HEK293 (cell line): ENCODE data around the gene ARHGAP42.
A peak's percentile ranks its signal among the peaks of the same experiment; 100 is the strongest.
"Not testable (repeated sequence)": the region's sequence is repeated elsewhere in the genome, so short reads cannot be mapped to it uniquely, and the experiment has no call there.

ENCODE experiments used
- CTCF ChIA-PET: fragments of 350-600 bp; formaldehyde crosslinking; extraction: SDS; loops from one replicate; lab custom pipeline; 2021; ENCODE audit warnings: antibody characterized with exemption; lab: Yijun Ruan, JAX
- POLR2A ChIA-PET: fragments of 300-600 bp; formaldehyde crosslinking; extraction: SDS; loops from one replicate; lab custom pipeline; 2020; ENCODE audit warnings: antibody characterized with exemption, inconsistent platforms; lab: Yijun Ruan, JAX
- H3K27ac ChIP-seq: fragments of 200-500 bp; sonication (Bioruptor generic); 2 replicates; pipeline ENCODE4 v1.5.1; 2014; ENCODE audit warnings: low read depth, low read length, control low read depth, inconsistent platforms; ENCODE audit errors: extremely low read depth
- H3K36me3 ChIP-seq, 2 experiments: fragments of 200-500 bp in 1 of 2; sonication (Bioruptor generic) in 1 of 2; 1 replicate in 1 of 2; 2 replicates in 1 of 2; pipeline ENCODE4 v1.5.1; 2014 to 2017; ENCODE audit warnings: inconsistent platforms in 2 of 2, low read length in 2 of 2; ENCODE audit not compliant: control insufficient read depth in 2 of 2, insufficient read depth in 1 of 2
- H3K4me1 ChIP-seq: fragments of 200-500 bp; sonication (Bioruptor generic); 2 replicates; pipeline ENCODE4 v1.5.1; 2014; ENCODE audit warnings: mild to moderate bottlenecking, low read length, inconsistent platforms; ENCODE audit not compliant: control insufficient read depth, insufficient read depth
- H3K4me3 ChIP-seq: 2 replicates; pipeline ENCODE4 v1.5.1; 2011; ENCODE audit warnings: low read depth, mild to moderate bottlenecking, control low read depth, low read length, moderate library complexity
- H3K9me3 ChIP-seq: fragments of 200-500 bp; sonication (Bioruptor generic); 2 replicates; pipeline ENCODE4 v1.5.1; 2014; ENCODE audit warnings: low read depth, low read length, inconsistent platforms; ENCODE audit not compliant: control insufficient read depth, insufficient read depth
- BCL11A ChIP-seq: fragments of 450-650 bp; formaldehyde crosslinking; IDR thresholded peaks from 2 replicates; pipeline ENCODE4 v1.5.1; 2016; ENCODE audit warnings: low read depth, missing biosample characterization, missing genetic modification characterization
- GFI1B ChIP-seq: fragments of 450-650 bp; formaldehyde crosslinking; IDR thresholded peaks from 2 replicates; pipeline ENCODE4 v1.5.1; 2016; ENCODE audit warnings: missing biosample characterization, missing genetic modification characterization
- GLIS1 ChIP-seq: fragments of 450-650 bp; formaldehyde crosslinking; IDR thresholded peaks from 2 replicates; pipeline ENCODE4 v1.5.1; 2016; ENCODE audit warnings: missing biosample characterization, missing genetic modification characterization
- HOXC10 ChIP-seq: sonication (generic); formaldehyde crosslinking; IDR thresholded peaks from 2 replicates; pipeline ENCODE4 v1.8.1; 2023; ENCODE audit warnings: mild to moderate bottlenecking, missing genetic modification reagents
- KLF16 ChIP-seq: fragments of 450-650 bp; formaldehyde crosslinking; IDR thresholded peaks from 2 replicates; pipeline ENCODE4 v1.5.1; 2017; ENCODE audit warnings: missing biosample characterization, missing genetic modification characterization
- PRDM1 ChIP-seq: fragments of 450-650 bp; formaldehyde crosslinking; IDR thresholded peaks from 2 replicates; pipeline ENCODE4; 2016; ENCODE audit warnings: missing biosample characterization, missing genetic modification characterization
- SCRT1 ChIP-seq: fragments of 450-650 bp; formaldehyde crosslinking; IDR thresholded peaks from 2 replicates; pipeline ENCODE4 v1.5.1; 2016; ENCODE audit warnings: missing biosample characterization, missing genetic modification characterization, borderline replicate concordance
- SCRT2 ChIP-seq: fragments of 450-650 bp; formaldehyde crosslinking; IDR thresholded peaks from 2 replicates; pipeline ENCODE4 v1.5.1; 2016; ENCODE audit warnings: missing biosample characterization, missing genetic modification characterization
- TSHZ1 ChIP-seq: fragments of 450-650 bp; formaldehyde crosslinking; IDR thresholded peaks from 2 replicates; pipeline ENCODE4 v1.5.1; 2016; ENCODE audit warnings: missing biosample characterization, missing genetic modification characterization, borderline replicate concordance
- ZBTB21 ChIP-seq: fragments of 450-650 bp; formaldehyde crosslinking; IDR thresholded peaks from 2 replicates; pipeline ENCODE4 v1.5.1; 2017; ENCODE audit warnings: missing biosample characterization, missing genetic modification characterization
- ZBTB26 ChIP-seq: fragments of 450-650 bp; formaldehyde crosslinking; optimal IDR thresholded peaks from 2 replicates; pipeline ENCODE3; 2016; ENCODE audit warnings: missing biosample characterization, mild to moderate bottlenecking, missing genetic modification characterization
- ZFP41 ChIP-seq: fragments of 450-650 bp; formaldehyde crosslinking; IDR thresholded peaks from 2 replicates; pipeline ENCODE4 v1.5.1; 2016; ENCODE audit warnings: missing biosample characterization, missing genetic modification characterization, borderline replicate concordance
- ZNF169 ChIP-seq: fragments of 450-650 bp; formaldehyde crosslinking; IDR thresholded peaks from 2 replicates; pipeline ENCODE4 v1.5.1; 2016; ENCODE audit warnings: missing biosample characterization, missing genetic modification characterization
- ZNF18 ChIP-seq: fragments of 450-650 bp; formaldehyde crosslinking; IDR thresholded peaks from 2 replicates; pipeline ENCODE4 v1.5.1; 2016; ENCODE audit warnings: missing biosample characterization, missing genetic modification characterization
- ZNF354C ChIP-seq: fragments of 450-650 bp; formaldehyde crosslinking; IDR thresholded peaks from 2 replicates; pipeline ENCODE4 v1.5.1; 2016; ENCODE audit warnings: missing biosample characterization, missing genetic modification characterization, low read depth, borderline replicate concordance
- ZNF501 ChIP-seq: fragments of 450-650 bp; formaldehyde crosslinking; IDR thresholded peaks from 2 replicates; pipeline ENCODE4 v1.5.1; 2016; ENCODE audit warnings: missing biosample characterization, missing genetic modification characterization
- ZNF560 ChIP-seq: fragments of 450-650 bp; formaldehyde crosslinking; IDR thresholded peaks from 2 replicates; pipeline ENCODE4 v1.5.1; 2017; ENCODE audit warnings: missing biosample characterization, missing genetic modification characterization, borderline replicate concordance
- ZNF791 ChIP-seq: fragments of 450-650 bp; formaldehyde crosslinking; IDR thresholded peaks from 2 replicates; pipeline ENCODE4 v1.5.1; 2016; ENCODE audit warnings: missing biosample characterization, missing genetic modification characterization
- ZSCAN23 ChIP-seq: fragments of 450-650 bp; formaldehyde crosslinking; IDR thresholded peaks from 2 replicates; pipeline ENCODE4 v1.5.1; 2016; ENCODE audit warnings: missing biosample characterization, missing genetic modification characterization
- ZSCAN30 ChIP-seq: fragments of 450-650 bp; IDR thresholded peaks from 2 replicates; pipeline ENCODE4 v1.5.1; 2018; ENCODE audit warnings: missing biosample characterization, mild to moderate bottlenecking, missing genetic modification characterization, moderate library complexity
- ZXDB ChIP-seq: fragments of 450-650 bp; formaldehyde crosslinking; IDR thresholded peaks from 2 replicates; pipeline ENCODE4 v1.5.1; 2016; ENCODE audit warnings: missing biosample characterization, missing genetic modification characterization

ARHGAP42 gene

GRCh38 chr11:100663996-100664395 lies 23.1 kb upstream of the ARHGAP42 start (continued):
- TF ChIP-seq TSHZ1 (tag by site-specific recombination) (no peak), SCRT1 (tag by site-specific recombination) (no peak), ZNF501 (no peak)

GRCh38 chr11:100666816-100667215 lies 20.3 kb upstream of the ARHGAP42 start:
- H3K27ac ChIP-seq, H3K4me3 ChIP-seq, CTCF ChIA-PET, H3K36me3 ChIP-seq, H3K4me1 ChIP-seq, POLR2A ChIA-PET, H3K9me3 ChIP-seq: not testable (repeated sequence)

- CTCF ChIA-PET, result no interaction called here
- Histone ChIP-seq H3K27ac (no peak overlapping the region), H3K9me3 (no peaks in the 10 kb centered on the region), H3K36me3 (no peaks in the 10 kb centered on the region), H3K4me1 (peaks cover 7% of the 10 kb centered on the region), H3K4me3 (no peak overlapping the region)
- TF ChIP-seq ZSCAN23 (tag by site-specific recombination) (no peak), SCRT1 (tag by site-specific recombination) (0 out of 2 replicates have a peak, but pooled peaks have one; percentile 12), SCRT2 (tag by site-specific recombination) (peak; percentile 37; the same call in 1 of the 2 replicates)
- POLR2A ChIA-PET, result interaction anchor here (0.7 kb wide), 1 partner anchor 1396 kb away, joined by 4 read pairs; no protein-coding TSS in a partner anchor
Observed at GRCh38 chr11:100667449-100667848, 19.6 kb upstream of the ARHGAP42 start.

GRCh38 chr11:100670140-100670539 lies 16.9 kb upstream of the ARHGAP42 start:
- H3K4me3 ChIP-seq, result no peak overlapping the region
- POLR2A ChIA-PET, result no interaction called here

GRCh38 chr11:100671471-100671870 lies 15.6 kb upstream of the ARHGAP42 start:
- Histone ChIP-seq H3K27ac (no peak overlapping the region), H3K9me3 (no peaks in the 10 kb centered on the region), H3K4me1 (peaks cover 7% of the 10 kb centered on the region), H3K4me3 (no peak overlapping the region), H3K36me3 (no peaks in the 10 kb centered on the region)
- CTCF ChIA-PET, result interaction anchor here (0.8 to 1.5 kb wide), 2 partner anchors 10 to 95 kb away, joined by 3 to 13 read pairs; no protein-coding TSS in a partner anchor
- TF ChIP-seq BCL11A (tag by site-specific recombination) (no peak), ZSCAN30 (tag by site-specific recombination) (no peak), ZNF169 (tag by site-specific recombination) (no peak), HOXC10 (no peak), ZBTB26 (tag by site-specific recombination) (no peak), ZNF18 (tag by site-specific recombination) (no peak), ZXDB (no peak)
- POLR2A ChIA-PET, result no interaction called here

More at GRCh38 chr11:100670140-100670539, 16.9 kb upstream of the ARHGAP42 start:
- CTCF ChIA-PET, result no interaction called here
- peaks cover 7% of the 10 kb centered on the region for H3K4me1 ChIP-seq
- H3K9me3 ChIP-seq, result no peaks in the 10 kb centered on the region
- TF ChIP-seq ZBTB21 (tag by site-specific recombination) (no peak), GLIS1 (tag by site-specific recombination) (no peak), ZFP41 (tag by site-specific recombination) (no peak), ZNF354C (tag by site-specific recombination) (no peak), ZNF560 (tag by site-specific recombination) (no peak), PRDM1 (tag by site-specific recombination) (no peak), GFI1B (no peak), KLF16 (tag by site-specific recombination) (no peak), ZNF791 (tag by site-specific recombination) (no peak)
- no peak overlapping the region for H3K27ac ChIP-seq
- H3K36me3 ChIP-seq, result no peaks in the 10 kb centered on the region
